HG02981 (cell line): ENCODE measurements around the gene GRAMD4.
"Not testable (repeated sequence)": the region's sequence is repeated elsewhere in the genome, so short reads cannot be mapped to it uniquely, and the experiment has no call there.

Experiments used
- ATAC-seq: cut with Tn5 transposase; IDR thresholded peaks from one replicate; pipeline ENCODE4 v1.9.1; 2021; ENCODE audit warnings: mild to moderate bottlenecking, moderate library complexity; ENCODE audit not compliant: unreplicated experiment

The GRAMD4 gene

GRCh38 chr22:46617986-46618647 lies 2.1 kb upstream of the GRAMD4 start:
- ATAC-seq, result no peak

DNA sequence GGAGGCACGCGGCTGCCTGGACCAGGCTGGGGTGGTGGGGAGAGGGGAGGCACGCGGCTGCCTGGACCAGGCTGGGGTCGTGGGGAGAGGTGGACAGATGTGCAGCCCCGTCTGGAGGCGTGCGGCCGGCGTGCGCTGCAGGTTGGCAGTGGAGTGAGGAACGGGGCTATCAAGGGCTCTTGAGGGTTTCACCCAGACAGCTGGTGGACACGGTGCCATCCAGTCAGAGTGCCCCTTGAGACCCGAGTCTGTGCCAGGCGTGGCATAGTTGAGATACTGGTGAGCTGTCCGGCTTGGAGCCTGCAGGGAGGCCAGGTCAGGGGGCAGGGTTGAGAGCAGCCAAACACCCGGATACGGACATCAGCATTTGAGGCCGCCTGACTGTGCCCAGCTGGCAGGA lies 1.5 kb upstream of the GRAMD4 start:
- ATAC-seq, result no peak

- no peak for ATAC-seq
Observed at GRCh38 chr22:46619240-46619829, 851 bp upstream of the GRAMD4 start.

DNA sequence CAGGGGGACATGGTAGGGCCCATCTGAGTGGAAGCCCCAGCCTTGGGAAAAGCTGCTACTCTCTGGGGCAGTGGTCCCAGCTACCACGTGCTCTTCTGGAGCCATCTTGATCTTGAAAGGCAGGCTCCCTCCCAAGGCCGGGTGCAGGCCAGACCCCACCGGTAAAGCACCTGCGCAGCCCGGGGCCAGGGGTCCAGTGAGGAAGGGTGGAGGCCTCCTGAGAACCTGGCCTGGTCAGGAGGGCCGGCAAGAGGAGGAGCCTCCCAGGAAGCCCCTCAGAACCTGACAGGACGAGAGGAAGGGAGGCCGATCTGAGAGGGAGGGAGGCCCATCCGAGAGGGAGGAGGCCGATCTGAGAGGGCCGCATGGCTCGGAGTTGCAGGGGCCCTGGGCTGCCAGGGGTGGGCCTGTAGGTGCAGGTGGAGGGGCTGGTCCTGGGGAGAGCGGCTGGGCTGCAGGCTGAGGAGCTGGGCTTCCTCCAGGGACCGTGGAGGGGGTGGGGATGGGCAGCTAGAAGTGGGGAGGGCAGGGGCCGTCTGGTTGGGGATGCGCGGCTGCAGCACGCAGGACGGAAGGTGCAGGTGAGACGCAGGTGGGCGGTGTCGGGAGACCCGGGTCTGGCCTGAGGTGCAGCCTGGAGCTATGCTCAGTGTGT lies 529 bp downstream of the GRAMD4 start:
- ATAC-seq, result no peak

- ATAC-seq, result not testable (repeated sequence)
Observed at GRCh38 chr22:46621243-46621930, 1.2 kb downstream of the GRAMD4 start.

DNA sequence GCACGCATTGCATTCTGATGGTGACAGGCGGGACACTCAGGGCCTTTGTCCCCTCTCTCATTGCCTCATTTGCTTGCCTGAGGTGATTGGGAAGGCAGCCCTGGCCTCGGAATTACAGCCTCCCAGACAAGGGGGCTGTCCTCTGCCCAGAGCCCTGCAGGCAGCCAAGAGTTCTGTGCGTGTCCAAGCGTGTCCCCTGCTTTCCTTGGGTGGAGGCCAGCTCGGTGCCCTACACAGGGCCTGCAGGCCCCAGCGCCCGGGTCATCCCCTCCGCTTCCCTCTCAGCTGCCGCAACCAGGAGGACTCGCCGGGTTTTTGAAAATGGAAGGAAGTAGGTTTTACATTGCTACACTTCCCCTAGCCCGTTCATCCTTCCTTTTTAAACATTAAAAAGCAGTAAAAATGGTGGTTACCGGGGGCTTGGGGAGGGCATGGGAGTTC lies 1.9 kb downstream of the GRAMD4 start:
- ATAC-seq, result no peak

- ATAC-seq, result no peak
Observed at GRCh38 chr22:46625113-46625842, 5.1 kb downstream of the GRAMD4 start.

DNA sequence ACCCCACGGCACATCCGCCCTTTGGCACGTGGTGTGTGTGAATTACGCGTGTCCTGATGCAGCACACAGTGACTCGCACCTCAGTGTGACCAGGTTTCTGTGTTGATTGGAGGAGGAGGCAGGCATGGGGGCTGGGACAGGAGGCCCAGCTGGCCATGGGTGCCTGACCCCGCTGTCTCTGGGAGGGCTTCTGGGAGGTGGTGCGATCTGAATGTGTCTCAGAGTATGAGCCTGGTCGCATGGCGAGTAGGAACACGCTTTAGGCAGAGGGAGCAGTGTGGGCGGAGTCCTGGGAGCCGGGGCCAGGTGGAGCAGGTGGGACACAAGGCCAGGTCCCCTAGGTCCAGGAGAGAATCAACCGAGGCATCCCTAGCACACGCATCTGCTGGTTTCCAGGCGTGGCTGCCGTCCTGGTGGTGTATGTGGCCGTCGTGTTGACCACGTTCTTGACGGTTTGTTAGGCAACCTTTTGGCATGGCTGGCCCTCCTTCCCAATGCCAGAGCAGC lies 5.7 kb downstream of the GRAMD4 start:
- no peak for ATAC-seq

- ATAC-seq, result no peak
Observed at GRCh38 chr22:46626356-46626755, 6.2 kb downstream of the GRAMD4 start.

DNA sequence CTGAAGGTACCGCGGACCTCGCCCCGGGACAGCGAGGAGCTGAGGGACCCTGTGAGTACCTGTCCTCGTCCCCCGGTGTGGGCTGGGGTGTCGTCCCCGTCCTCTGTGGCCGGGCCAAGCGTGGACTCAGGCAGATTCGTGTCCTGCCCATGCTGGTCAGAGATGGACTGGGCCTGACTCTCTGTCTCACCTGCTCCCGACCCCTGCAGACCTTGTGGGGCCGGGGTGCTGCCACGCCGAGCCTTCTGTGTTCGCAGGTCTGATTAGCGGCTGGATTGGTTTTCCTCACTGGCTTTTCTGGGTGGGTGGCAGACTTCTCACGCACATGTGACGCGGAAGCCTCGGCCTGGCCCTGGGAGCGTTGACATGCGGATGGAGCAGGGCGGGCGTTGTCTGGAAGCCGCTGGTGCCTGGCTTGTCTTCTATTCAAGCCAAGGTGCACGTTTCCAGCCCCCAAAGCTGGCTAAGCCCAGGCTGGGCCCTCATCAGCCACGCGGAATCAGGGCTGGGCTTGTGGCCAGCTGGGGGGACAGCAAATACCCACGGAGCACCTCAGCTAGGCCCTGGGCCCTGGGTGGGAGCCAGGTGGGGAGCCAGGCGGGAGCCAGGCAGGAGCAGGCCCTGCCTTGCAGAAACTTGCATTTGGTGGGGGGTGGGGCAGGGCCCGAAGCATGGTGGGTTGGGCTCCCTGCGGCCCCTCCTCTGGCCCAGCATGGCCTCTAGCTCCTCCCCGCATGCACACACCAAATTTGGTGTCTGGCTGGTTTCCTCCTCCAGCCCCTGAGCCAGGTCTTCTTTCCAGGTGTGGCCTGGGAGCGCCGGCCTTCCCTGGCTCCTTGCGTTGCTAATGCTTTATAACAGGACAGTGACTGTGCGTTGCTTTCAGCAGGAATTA lies 7.0 kb downstream of the GRAMD4 start:
- ATAC-seq, result no peak

DNA sequence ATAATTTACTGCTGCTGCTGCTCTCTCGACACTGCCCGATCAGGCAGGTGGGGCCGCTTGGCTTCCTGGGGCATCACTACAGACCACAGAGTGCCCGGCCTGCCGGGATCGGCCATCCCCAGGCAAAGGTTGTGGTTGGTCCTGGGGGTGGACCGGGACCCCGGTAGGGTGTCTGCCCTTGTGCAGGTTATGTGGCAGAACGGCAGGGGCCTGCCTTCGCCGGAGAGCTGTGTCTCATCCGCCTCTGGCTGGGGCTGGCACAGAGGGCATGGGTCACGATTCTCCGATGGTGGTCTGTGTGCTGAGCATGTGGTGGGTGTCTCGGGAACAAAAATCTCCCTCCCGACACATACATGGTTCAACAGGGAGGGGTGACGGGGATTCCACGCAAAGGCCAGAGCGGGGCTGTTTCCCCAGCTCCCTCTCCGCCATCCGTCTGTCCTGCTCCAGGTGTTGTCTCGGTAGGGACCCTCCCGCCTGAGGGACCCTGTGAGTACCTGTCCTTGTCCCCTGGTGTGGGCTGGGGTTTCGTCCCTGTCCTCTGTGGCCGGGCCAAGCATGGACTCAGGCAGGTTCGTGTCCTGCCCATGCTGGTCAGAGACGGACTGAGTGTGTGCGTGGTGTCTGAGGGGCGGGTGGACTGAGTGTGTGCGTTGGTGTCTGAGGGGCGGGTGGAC lies 7.8 kb downstream of the GRAMD4 start:
- ATAC-seq, result no peak

DNA sequence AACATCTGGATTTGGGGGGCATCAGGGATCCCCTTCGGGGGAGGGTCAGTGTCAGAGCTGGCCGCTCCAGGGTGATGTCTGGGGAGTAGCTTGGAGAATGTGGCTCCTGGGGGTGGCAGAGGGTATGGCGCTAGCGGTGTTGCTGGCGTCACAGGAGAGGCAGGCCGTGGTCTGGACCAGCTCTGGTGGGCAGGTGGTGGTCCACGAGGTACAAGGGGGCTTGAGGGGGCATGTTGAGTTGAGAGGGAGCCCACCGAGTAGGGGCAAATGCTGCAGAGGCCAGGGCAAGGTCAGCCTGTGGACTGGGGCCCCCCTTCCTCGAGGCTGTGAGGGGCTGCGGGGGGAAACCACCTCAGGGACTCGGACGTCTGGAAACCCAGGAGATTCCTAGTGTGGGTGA lies 8.6 kb downstream of the GRAMD4 start:
- ATAC-seq, result no peak

DNA sequence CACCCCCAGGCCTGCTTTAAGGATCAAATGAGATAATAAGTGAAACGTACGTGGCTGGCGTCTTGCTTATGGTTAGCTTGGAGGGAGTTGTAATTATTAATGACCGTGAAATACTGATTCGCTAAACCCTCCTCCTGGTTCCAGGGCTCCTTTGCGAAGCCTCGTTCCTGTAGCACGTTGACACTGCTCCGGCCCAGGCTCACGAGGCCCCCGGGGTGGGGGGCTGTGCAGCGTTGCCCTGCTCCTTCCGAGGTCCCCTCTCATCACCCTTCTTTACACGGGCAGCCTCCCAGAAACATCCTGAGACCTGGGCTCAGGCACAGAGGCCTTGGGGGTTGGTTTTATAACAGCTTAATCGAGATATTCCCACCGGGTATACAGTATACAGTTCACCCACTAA lies 9.1 kb downstream of the GRAMD4 start:
- no peak for ATAC-seq

- ATAC-seq, result no peak
Observed at GRCh38 chr22:46631113-46631512, 10.9 kb downstream of the GRAMD4 start.

- ATAC-seq, result no peak
Observed at GRCh38 chr22:46632646-46633249, 12.6 kb downstream of the GRAMD4 start.

GRCh38 chr22:46633334-46633890 lies 13.2 kb downstream of the GRAMD4 start:
- ATAC-seq, result no peak

GRCh38 chr22:46634011-46634699 lies 14.0 kb downstream of the GRAMD4 start:
- no peak for ATAC-seq
